ENCODE results near the gene HPS1.
"Not testable (repeated sequence)": the region's sequence is repeated elsewhere in the genome, so short reads cannot be mapped to it uniquely, and the experiment has no call there.

Gene HPS1

DNA sequence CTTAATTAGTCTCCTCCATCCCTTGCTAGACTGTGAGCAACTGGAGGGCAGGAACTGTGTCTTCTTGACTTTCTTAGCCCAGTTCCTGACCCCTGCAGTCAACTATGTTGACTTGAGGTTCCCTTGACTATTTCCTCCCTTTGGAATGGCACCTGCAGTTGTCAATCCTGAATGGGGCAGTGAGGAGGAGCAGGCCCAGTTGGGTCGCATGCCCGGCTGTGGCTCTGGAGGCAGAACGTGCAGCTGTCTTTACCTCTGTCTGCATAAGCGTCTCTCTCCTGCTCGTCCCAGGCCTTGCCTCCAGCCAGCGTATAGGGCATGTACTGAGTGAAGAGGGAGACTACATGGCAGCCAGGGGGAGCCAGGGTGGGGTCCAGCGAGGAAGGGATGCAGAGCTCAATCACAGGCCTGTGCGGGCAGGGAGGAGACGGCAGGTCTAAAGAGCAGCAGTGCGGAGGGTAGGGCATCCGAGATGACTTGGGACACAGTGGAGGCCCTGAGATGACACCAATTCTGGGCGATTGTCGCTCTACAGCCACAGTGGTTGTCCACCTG is 58.6 kb downstream of the HPS1 start:
- no peak for DNase-seq

GRCh38 chr10:98384531-98385133 is 62.1 kb downstream of the HPS1 start:
- no peak for DNase-seq

GRCh38 chr10:98383869-98384268 is 62.9 kb downstream of the HPS1 start:
- no peak for DNase-seq

GRCh38 chr10:98383134-98383667 is 63.5 kb downstream of the HPS1 start:
- not testable (repeated sequence) for DNase-seq

DNA sequence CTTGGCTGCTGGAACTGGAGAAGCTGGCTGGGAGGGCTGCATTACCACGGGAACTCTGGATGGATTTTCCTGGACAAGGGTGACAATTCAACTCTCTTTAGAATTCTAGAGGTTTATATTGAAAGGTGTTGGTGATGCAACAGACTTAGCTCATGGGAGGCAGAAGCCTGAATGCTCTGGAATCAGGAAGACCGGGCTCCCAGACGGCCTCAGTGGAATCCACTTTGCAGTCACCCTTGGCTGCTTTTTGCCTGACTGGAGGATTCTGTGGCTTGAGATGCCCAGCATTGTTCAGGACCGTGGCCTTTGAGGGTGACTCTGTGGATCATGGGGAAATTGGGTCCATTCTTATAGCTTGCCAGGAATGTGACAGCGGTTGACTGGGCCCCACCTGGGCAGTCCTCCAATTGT is 64.0 kb downstream of the HPS1 start:
- DNase-seq: no peak

DNA sequence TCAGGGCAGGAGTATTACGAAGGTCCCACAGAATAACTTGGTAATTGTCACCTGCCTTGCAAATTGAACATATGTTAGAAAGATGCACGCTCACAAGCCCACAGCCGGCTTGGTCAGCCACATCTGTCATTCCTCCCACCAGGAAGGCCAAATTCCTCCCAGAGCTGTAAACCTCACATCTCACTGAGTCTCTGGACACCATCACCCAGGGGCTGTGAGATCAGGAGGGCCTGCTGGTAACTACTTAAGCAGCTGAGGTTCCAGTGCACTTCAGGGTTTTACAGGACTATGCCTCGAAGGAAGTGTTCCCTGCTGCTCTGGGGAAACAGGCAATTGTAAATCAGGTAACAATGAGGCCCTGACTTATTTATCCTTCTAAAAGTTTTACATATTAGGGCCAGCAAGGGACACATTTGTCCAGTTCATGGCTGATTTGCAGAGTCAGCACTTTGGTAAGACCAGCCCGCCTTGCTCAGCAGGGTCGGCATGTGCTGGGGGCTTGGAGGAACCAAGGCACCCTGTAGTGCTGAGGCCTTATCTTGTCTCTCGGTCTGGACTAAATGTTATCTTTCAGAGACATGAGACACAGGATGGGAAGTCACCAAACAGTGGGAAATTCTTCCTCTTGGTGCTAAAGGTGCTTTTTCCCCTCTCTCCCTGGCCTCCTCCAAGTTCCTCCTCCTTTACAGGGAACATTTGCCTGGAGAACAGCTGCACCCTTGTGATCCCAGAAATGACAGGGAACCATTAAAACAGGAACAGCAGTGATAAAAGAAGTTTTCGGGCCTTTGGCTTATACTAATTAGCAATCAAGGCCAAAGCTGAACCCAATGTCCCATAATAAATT is 66.0 kb downstream of the HPS1 start:
- no peak for DNase-seq

- DNase-seq: no peak
Observed at GRCh38 chr10:98378722-98379121, 68.0 kb downstream of the HPS1 start.

DNA sequence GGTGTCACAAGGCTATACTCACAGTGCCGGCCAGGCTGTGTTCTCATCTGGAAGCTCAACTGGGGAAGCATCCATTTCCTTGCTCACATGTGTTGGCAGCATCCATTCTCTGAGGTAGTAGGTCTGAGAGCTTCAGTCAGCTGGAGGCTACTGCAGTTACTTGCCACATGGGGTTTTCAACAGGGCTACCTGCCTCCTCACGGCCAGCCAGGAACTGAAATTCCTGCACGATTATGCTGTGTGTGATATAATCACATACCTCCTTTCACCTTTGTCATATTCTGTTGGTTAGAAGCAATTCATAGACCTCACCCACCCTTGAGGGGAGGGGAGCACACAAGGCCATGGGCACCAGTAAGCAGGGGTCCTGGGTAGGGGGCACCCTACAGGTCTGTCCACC is 69.2 kb downstream of the HPS1 start:
- DNase-seq: no peak

DNA sequence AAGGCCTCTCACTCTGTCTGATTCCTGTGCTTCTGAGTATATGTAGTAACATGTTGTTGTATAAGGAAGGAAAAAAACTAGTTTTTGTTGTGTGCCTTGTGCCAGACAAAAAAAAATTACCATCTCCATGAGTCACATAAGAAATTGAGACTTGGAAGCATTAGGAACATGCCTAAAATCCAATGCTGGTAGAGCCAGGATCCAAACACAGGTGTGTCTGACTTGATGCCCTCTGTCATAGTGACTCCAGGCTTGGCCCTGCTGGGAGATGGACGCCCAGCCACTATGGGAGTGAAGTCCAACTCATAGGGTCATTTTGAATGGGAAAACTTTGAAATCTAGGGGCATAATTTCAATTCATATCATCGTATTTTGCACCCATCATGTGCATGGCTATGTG is 69.7 kb downstream of the HPS1 start:
- DNase-seq: no peak

GRCh38 chr10:98376485-98376884 is 70.2 kb downstream of the HPS1 start:
- no peak for DNase-seq

- DNase-seq: no peak
Observed at GRCh38 chr10:98374217-98374985, 72.3 kb downstream of the HPS1 start.

- DNase-seq: no peak
Observed at GRCh38 chr10:98373260-98374040, 73.3 kb downstream of the HPS1 start.

GRCh38 chr10:98370831-98371820 is 75.6 kb downstream of the HPS1 start:
- no peak for DNase-seq

GRCh38 chr10:98369801-98370200 is 76.9 kb downstream of the HPS1 start:
- no peak for DNase-seq

DNA sequence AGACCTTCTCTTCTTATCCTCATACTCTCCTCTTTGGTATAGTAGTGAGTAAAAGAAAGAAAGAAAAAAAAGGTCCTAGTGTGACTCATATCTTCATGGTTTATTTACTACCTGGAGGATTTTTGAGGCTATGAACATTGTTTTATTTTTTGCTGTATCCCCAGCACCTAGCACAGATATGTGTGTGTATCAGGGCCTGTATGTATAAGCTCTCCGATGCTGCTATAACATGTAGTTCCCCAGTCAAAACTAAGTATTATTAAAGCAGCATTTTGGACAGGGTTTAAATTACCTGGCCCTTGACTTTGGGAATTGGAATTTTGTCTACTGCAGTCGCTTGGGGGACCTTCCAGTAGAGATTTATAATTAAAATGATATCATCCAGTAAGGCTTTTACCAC is 78.1 kb downstream of the HPS1 start:
- DNase-seq: no peak

DNA sequence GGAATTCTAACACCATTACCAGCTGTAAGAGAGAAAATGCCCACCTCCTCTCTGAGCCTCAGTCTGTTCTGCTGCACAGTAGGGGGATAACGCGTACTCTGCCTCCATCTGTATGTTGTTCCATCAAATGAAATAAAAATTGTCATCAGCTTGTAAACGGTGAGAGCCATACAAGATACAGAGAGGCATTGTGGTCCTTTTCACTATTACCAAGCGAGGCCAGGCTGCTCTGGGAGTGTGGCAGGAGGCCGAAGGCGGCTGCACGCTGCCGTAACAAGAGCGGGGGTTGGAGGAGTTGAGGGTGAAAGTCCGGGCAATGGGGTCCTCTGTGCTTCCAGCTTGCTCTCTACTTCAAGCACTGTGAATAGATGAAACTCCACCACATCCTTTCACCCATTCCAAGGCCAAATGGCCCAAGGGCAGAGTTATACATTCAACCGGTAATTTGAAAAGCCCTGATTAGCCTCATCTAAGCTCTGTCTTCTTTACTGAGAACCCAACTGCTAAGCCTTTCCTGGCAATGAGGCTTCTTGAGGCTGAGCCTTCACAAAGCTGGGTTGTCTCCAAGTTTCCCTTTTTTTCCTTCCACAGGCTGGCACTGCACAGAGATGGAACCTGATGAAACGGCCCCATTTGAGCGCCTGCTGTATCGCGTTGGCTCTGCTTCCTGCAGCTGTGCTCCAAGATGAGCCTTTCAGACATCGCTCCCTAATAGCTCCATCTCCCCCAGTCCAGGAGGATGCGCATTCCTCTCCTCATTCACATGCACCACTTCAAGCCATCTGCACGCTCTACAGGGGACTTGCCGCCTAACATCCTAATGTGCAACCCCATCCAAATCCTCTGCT is 78.9 kb downstream of the HPS1 start:
- no peak for DNase-seq
